ENCODE data around the gene RAPGEF1. TPM values are rescaled to one million over a fixed set of nuclear protein-coding genes. Genes with fewer than 3 reads are reported as not detected.

RAPGEF1 gene
- total and polyA plus RNA-seq, 2 experiments from 2014 or later, result 9.9 to 82.8 TPM

DNA sequence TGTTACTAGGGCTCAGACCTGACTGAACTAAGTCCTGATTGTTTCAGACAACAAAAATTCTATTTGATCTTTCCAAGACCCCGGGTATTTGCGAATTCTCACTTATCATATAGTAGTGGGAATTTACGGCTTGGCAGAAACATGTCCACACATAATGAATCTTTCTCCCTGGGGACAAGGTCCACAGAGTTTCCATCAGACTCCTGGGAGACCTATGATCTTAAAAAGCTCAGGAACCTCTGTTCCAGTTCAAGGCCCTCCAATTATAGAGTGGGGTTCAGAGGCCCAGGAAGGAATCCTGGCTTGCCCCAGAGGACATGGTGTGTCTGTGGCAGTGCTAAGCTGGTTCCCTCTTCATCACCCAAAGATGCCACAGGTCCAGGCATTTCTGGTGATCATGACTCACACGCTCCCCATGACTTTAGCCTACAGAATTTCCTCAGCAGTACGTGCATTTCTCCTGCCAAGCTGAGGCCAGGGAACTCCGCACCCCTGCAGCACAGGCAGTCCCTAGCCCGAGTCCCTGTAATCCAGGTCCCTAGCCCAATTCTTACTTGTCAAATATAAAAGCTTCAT lies 12.6 kb downstream of the RAPGEF1 start:
- Histone ChIP-seq H4K20me1 (replicated peaks; ENCODE audit: insufficient read depth) (peaks cover 23% of the 10 kb centered on the region), H3K79me2 (replicated peaks; ENCODE audit: insufficient read depth) (peaks cover 98% of the 10 kb centered on the region), H3K27me3 (ENCODE audit: insufficient read depth) (no peaks in the 10 kb centered on the region), H3K4me3 (no peak overlapping the region), H3K9me2 (ENCODE audit: insufficient read depth) (no peaks in the 10 kb centered on the region), H3F3A (replicated peaks; ENCODE audit: low read depth) (no peaks in the 10 kb centered on the region), H3K4me1 (ENCODE audit: insufficient read depth) (peaks cover 29% of the 10 kb centered on the region), H2AFZ (no peak overlapping the region), H3K27ac (ENCODE audit: low read depth) (peak overlapping the region; percentile 77; the same call in 1 of the 2 replicates), H3K36me3 (ENCODE audit: insufficient read depth) (no peaks in the 10 kb centered on the region), H3K4me2 (peak overlapping the region; percentile 52; the same call in 1 of the 2 replicates)
- ATAC-seq, result peak; percentile 23; the same call in 2 of the 3 replicates
- peaks cover 5% of the 10 kb centered on the region for H3K27me3 Mint-ChIP-seq (ENCODE audit: insufficient read depth, low read depth, poor library complexity)
- no peak overlapping the region for H3K4me3 Mint-ChIP-seq
- no peak for DNase-seq (ENCODE audit: low spot score)
- no peaks in the 10 kb centered on the region; the same call in 2 of the 3 replicates for H3K9me3 Mint-ChIP-seq
- H3K36me3 Mint-ChIP-seq (ENCODE audit: low read depth), result peaks cover 17% of the 10 kb centered on the region; the same call in 2 of the 3 replicates
- no peak overlapping the region for H3K27ac Mint-ChIP-seq
- peaks cover 37% of the 10 kb centered on the region for H3K4me1 Mint-ChIP-seq
- TF ChIP-seq, protein P1, sequence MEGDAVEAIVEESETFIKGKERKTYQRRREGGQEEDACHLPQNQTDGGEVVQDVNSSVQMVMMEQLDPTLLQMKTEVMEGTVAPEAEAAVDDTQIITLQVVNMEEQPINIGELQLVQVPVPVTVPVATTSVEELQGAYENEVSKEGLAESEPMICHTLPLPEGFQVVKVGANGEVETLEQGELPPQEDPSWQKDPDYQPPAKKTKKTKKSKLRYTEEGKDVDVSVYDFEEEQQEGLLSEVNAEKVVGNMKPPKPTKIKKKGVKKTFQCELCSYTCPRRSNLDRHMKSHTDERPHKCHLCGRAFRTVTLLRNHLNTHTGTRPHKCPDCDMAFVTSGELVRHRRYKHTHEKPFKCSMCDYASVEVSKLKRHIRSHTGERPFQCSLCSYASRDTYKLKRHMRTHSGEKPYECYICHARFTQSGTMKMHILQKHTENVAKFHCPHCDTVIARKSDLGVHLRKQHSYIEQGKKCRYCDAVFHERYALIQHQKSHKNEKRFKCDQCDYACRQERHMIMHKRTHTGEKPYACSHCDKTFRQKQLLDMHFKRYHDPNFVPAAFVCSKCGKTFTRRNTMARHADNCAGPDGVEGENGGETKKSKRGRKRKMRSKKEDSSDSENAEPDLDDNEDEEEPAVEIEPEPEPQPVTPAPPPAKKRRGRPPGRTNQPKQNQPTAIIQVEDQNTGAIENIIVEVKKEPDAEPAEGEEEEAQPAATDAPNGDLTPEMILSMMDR (conservative IDR thresholded peaks at IDR 0.05; ENCODE audit: low read depth in 2 of 2), result no peak
- TF ChIP-seq EZH2 (IDR thresholded peaks at IDR 0.05; ENCODE audit: low read depth, unreplicated experiment) (no peak), POLR2AphosphoS5 (IDR thresholded peaks at IDR 0.05; ENCODE audit: low read depth) (no peak), STAT1 (IDR thresholded peaks at IDR 0.05; ENCODE audit: unreplicated experiment) (no peak), REST (IDR thresholded peaks at IDR 0.05; ENCODE audit: unreplicated experiment) (no peak), EZH2phosphoT487 (IDR thresholded peaks at IDR 0.05; ENCODE audit: unreplicated experiment) (no peak), ZNF114 (CRISPR knock-in tag; IDR thresholded peaks at IDR 0.05) (no peak), NANOG (IDR thresholded peaks at IDR 0.05; ENCODE audit: borderline replicate concordance) (no peak), JUNB (IDR thresholded peaks at IDR 0.05; ENCODE audit: unreplicated experiment) (no peak), CREB1 (CRISPR knock-in tag; IDR thresholded peaks at IDR 0.05; ENCODE audit: low read depth) (no peak), ZNF331 (CRISPR knock-in tag; IDR thresholded peaks at IDR 0.05; ENCODE audit: low read depth) (no peak)
- TF ChIP-seq, protein P2, sequence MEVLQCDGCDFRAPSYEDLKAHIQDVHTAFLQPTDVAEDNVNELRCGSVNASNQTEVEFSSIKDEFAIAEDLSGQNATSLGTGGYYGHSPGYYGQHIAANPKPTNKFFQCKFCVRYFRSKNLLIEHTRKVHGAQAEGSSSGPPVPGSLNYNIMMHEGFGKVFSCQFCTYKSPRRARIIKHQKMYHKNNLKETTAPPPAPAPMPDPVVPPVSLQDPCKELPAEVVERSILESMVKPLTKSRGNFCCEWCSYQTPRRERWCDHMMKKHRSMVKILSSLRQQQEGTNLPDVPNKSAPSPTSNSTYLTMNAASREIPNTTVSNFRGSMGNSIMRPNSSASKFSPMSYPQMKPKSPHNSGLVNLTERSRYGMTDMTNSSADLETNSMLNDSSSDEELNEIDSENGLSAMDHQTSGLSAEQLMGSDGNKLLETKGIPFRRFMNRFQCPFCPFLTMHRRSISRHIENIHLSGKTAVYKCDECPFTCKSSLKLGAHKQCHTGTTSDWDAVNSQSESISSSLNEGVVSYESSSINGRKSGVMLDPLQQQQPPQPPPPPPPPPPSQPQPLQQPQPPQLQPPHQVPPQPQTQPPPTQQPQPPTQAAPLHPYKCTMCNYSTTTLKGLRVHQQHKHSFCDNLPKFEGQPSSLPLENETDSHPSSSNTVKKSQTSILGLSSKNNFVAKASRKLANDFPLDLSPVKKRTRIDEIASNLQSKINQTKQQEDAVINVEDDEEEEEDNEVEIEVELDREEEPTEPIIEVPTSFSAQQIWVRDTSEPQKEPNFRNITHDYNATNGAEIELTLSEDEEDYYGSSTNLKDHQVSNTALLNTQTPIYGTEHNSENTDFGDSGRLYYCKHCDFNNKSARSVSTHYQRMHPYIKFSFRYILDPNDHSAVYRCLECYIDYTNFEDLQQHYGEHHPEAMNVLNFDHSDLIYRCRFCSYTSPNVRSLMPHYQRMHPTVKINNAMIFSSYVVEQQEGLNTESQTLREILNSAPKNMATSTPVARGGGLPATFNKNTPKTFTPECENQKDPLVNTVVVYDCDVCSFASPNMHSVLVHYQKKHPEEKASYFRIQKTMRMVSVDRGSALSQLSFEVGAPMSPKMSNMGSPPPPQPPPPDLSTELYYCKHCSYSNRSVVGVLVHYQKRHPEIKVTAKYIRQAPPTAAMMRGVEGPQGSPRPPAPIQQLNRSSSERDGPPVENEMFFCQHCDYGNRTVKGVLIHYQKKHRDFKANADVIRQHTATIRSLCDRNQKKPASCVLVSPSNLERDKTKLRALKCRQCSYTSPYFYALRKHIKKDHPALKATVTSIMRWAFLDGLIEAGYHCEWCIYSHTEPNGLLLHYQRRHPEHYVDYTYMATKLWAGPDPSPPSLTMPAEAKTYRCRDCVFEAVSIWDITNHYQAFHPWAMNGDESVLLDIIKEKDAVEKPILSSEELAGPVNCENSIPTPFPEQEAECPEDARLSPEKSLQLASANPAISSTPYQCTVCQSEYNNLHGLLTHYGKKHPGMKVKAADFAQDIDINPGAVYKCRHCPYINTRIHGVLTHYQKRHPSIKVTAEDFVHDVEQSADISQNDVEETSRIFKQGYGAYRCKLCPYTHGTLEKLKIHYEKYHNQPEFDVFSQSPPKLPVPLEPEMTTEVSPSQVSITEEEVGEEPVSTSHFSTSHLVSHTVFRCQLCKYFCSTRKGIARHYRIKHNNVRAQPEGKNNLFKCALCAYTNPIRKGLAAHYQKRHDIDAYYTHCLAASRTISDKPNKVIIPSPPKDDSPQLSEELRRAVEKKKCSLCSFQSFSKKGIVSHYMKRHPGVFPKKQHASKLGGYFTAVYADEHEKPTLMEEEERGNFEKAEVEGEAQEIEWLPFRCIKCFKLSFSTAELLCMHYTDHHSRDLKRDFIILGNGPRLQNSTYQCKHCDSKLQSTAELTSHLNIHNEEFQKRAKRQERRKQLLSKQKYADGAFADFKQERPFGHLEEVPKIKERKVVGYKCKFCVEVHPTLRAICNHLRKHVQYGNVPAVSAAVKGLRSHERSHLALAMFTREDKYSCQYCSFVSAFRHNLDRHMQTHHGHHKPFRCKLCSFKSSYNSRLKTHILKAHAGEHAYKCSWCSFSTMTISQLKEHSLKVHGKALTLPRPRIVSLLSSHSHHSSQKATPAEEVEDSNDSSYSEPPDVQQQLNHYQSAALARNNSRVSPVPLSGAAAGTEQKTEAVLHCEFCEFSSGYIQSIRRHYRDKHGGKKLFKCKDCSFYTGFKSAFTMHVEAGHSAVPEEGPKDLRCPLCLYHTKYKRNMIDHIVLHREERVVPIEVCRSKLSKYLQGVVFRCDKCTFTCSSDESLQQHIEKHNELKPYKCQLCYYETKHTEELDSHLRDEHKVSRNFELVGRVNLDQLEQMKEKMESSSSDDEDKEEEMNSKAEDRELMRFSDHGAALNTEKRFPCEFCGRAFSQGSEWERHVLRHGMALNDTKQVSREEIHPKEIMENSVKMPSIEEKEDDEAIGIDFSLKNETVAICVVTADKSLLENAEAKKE (CRISPR knock-in tag; IDR thresholded peaks at IDR 0.05), result no peak
- TF ChIP-seq, protein P3, sequence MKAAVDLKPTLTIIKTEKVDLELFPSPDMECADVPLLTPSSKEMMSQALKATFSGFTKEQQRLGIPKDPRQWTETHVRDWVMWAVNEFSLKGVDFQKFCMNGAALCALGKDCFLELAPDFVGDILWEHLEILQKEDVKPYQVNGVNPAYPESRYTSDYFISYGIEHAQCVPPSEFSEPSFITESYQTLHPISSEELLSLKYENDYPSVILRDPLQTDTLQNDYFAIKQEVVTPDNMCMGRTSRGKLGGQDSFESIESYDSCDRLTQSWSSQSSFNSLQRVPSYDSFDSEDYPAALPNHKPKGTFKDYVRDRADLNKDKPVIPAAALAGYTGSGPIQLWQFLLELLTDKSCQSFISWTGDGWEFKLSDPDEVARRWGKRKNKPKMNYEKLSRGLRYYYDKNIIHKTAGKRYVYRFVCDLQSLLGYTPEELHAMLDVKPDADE (IDR thresholded peaks at IDR 0.05), result no peak
